ENCODE results near the gene ZNF579. TPM values are rescaled to one million over a fixed set of nuclear protein-coding genes. Genes with fewer than 3 reads are reported as not detected.
A peak's percentile ranks its signal among the peaks of the same experiment; 100 is the strongest.

The ZNF579 gene
- total and polyA plus RNA-seq, 2 of the 13 experiments (the other 11 are each of a cell fraction or from before 2014, with no cell fraction given): 2.1 to 2.9 TPM

DNA sequence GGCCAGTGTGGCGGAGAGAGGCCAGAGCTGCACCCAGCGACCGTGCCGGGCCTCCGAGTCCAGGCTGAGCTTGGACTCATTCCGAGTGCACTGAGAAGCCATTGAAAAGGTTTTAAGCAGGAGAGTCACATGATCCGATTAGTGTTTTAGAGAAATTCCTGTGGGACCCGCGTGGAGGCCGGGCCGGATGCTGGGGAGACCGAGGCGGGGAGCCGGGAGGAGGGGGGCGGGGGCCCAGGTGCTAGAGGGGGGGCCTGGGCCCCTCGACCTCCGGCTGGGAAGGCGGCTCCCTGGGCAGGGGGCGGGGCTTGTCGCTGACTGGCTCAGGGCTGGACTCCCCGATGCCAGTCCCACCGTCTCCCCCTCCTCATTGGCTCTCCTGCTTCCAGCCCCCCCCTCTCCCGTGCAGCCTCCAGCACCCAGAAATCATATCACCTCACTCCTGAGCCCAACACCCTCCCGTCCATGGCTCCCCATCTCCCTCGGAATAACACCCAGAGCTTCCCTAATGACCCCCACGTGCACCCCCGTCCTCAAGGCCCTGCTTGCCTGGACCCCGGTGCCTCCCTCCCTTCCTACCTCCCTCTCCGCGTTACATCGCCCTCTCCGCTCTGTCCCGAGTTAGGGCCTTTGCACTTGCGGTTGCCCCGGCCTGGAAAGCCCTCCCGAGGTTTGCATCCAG, 5.2 kb upstream of the ZNF579 start (continued):
- TF ChIP-seq, protein P1, sequence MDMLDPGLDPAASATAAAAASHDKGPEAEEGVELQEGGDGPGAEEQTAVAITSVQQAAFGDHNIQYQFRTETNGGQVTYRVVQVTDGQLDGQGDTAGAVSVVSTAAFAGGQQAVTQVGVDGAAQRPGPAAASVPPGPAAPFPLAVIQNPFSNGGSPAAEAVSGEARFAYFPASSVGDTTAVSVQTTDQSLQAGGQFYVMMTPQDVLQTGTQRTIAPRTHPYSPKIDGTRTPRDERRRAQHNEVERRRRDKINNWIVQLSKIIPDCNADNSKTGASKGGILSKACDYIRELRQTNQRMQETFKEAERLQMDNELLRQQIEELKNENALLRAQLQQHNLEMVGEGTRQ (IDR thresholded peaks at IDR 0.05; ENCODE audit: low read depth, low read length): 0 out of 2 replicates have a peak, but pooled peaks have one; percentile 4
- TF ChIP-seq, protein P1 (CRISPR knock-in tag; IDR thresholded peaks at IDR 0.05; ENCODE audit: borderline replicate concordance): no peak; the same call in 1 of the 2 replicates
- TF ChIP-seq, protein P2, sequence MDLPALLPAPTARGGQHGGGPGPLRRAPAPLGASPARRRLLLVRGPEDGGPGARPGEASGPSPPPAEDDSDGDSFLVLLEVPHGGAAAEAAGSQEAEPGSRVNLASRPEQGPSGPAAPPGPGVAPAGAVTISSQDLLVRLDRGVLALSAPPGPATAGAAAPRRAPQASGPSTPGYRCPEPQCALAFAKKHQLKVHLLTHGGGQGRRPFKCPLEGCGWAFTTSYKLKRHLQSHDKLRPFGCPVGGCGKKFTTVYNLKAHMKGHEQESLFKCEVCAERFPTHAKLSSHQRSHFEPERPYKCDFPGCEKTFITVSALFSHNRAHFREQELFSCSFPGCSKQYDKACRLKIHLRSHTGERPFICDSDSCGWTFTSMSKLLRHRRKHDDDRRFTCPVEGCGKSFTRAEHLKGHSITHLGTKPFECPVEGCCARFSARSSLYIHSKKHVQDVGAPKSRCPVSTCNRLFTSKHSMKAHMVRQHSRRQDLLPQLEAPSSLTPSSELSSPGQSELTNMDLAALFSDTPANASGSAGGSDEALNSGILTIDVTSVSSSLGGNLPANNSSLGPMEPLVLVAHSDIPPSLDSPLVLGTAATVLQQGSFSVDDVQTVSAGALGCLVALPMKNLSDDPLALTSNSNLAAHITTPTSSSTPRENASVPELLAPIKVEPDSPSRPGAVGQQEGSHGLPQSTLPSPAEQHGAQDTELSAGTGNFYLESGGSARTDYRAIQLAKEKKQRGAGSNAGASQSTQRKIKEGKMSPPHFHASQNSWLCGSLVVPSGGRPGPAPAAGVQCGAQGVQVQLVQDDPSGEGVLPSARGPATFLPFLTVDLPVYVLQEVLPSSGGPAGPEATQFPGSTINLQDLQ (CRISPR knock-in tag; IDR thresholded peaks at IDR 0.05): no peak
- TF ChIP-seq ATF7 (IDR thresholded peaks at IDR 0.05) (no peak), ATF7 (CRISPR knock-in tag; IDR thresholded peaks at IDR 0.05) (no peak), AGO1 (IDR thresholded peaks at IDR 0.05; ENCODE audit: low read depth, low read length, poor library complexity, severe bottlenecking) (no peak), ZBTB42 (CRISPR knock-in tag; IDR thresholded peaks at IDR 0.05) (no peak), IKZF4 (CRISPR knock-in tag; IDR thresholded peaks at IDR 0.05; ENCODE audit: borderline replicate concordance, low read depth, not compliant biosample characterization) (no peak), RBM22 (optimal IDR thresholded peaks at IDR 0.05; ENCODE audit: low read length) (no peak), MAFF (IDR thresholded peaks at IDR 0.05; ENCODE audit: low read depth, low read length) (no peak), WIZ (CRISPR knock-in tag; IDR thresholded peaks at IDR 0.05) (no peak), SMAD9 (CRISPR knock-in tag; IDR thresholded peaks at IDR 0.05) (no peak), NFATC3 (CRISPR knock-in tag; IDR thresholded peaks at IDR 0.05) (no peak), ZNF446 (CRISPR knock-in tag; IDR thresholded peaks at IDR 0.05) (no peak), SP1 (IDR thresholded peaks at IDR 0.05) (no peak), SP1 (CRISPR knock-in tag; IDR thresholded peaks at IDR 0.05) (0 out of 2 replicates have a peak, but pooled peaks have one; percentile 36)
- TF ChIP-seq, protein P3, sequence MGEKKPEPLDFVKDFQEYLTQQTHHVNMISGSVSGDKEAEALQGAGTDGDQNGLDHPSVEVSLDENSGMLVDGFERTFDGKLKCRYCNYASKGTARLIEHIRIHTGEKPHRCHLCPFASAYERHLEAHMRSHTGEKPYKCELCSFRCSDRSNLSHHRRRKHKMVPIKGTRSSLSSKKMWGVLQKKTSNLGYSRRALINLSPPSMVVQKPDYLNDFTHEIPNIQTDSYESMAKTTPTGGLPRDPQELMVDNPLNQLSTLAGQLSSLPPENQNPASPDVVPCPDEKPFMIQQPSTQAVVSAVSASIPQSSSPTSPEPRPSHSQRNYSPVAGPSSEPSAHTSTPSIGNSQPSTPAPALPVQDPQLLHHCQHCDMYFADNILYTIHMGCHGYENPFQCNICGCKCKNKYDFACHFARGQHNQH (CRISPR knock-in tag; IDR thresholded peaks at IDR 0.05): no peak; the same call in 1 of the 2 replicates
- TF ChIP-seq, protein P4, sequence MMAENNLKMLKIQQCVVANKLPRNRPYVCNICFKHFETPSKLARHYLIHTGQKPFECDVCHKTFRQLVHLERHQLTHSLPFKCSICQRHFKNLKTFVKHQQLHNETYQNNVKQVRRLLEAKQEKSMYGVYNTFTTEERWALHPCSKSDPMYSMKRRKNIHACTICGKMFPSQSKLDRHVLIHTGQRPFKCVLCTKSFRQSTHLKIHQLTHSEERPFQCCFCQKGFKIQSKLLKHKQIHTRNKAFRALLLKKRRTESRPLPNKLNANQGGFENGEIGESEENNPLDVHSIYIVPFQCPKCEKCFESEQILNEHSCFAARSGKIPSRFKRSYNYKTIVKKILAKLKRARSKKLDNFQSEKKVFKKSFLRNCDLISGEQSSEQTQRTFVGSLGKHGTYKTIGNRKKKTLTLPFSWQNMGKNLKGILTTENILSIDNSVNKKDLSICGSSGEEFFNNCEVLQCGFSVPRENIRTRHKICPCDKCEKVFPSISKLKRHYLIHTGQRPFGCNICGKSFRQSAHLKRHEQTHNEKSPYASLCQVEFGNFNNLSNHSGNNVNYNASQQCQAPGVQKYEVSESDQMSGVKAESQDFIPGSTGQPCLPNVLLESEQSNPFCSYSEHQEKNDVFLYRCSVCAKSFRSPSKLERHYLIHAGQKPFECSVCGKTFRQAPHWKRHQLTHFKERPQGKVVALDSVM (CRISPR knock-in tag; IDR thresholded peaks at IDR 0.05): no peak
- TF ChIP-seq, protein P5, sequence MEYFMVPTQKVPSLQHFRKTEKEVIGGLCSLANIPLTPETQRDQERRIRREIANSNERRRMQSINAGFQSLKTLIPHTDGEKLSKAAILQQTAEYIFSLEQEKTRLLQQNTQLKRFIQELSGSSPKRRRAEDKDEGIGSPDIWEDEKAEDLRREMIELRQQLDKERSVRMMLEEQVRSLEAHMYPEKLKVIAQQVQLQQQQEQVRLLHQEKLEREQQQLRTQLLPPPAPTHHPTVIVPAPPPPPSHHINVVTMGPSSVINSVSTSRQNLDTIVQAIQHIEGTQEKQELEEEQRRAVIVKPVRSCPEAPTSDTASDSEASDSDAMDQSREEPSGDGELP (IDR thresholded peaks at IDR 0.05; ENCODE audit: borderline replicate concordance, low read depth): 0 out of 2 replicates have a peak, but pooled peaks have one; percentile 25
